ENCODE measurements around the gene CTNNA2. TPM values are rescaled to one million over a fixed set of nuclear protein-coding genes. Genes with fewer than 3 reads are reported as not detected.

CTNNA2 gene
- total RNA-seq, 2 donors from 2014 or later: 0.17 to 0.88 TPM

- Histone ChIP-seq H3K36me3 (no peaks in the 10 kb centered on the region), H3K9me3 (no peaks in the 10 kb centered on the region), H3K4me1 (no peaks in the 10 kb centered on the region), H3K9ac (ENCODE audit: low read depth in 2 of 2, low read length in 2 of 2) (no peak overlapping the region), H3K27ac (no peak overlapping the region), H3K27me3 (peaks cover 33% of the 10 kb centered on the region), H3K4me3 (no peak overlapping the region)
- DNase-seq: no peak
- no peak for TF ChIP-seq CTCF (IDR thresholded peaks at IDR 0.05)
- intact Hi-C loops (cut with DNase I): no loop called here
These were observed 786.8 kb downstream of the CTNNA2 start for GRCh38 chr2:80299661-80300060.

GRCh38 chr2:80300346-80300745 is 787.5 kb downstream of the CTNNA2 start:
- intact Hi-C loops (cut with DNase I): no loop called here
- H3K27me3 ChIP-seq: peaks cover 33% of the 10 kb centered on the region

GRCh38 chr2:80300954-80301353 is 788.1 kb downstream of the CTNNA2 start:
- TF ChIP-seq CTCF (IDR thresholded peaks at IDR 0.05): no peak
- peaks cover 33% of the 10 kb centered on the region for H3K27me3 ChIP-seq
- intact Hi-C loops (cut with DNase I): no loop called here

More at GRCh38 chr2:80300346-80300745, 787.5 kb downstream of the CTNNA2 start:
- no peak overlapping the region for H3K4me3 ChIP-seq
- no peaks in the 10 kb centered on the region for H3K4me1 ChIP-seq
- H3K27ac ChIP-seq: no peak overlapping the region
- DNase-seq: no peak
- TF ChIP-seq CTCF (IDR thresholded peaks at IDR 0.05): no peak
- no peaks in the 10 kb centered on the region for H3K36me3 ChIP-seq
- H3K9me3 ChIP-seq: no peaks in the 10 kb centered on the region
- H3K9ac ChIP-seq (ENCODE audit: low read depth in 2 of 2, low read length in 2 of 2): no peak overlapping the region

GRCh38 chr2:80302001-80302313 is 789.1 kb downstream of the CTNNA2 start:
- Histone ChIP-seq H3K9ac (ENCODE audit: low read depth in 2 of 2, low read length in 2 of 2) (no peak overlapping the region), H3K27me3 (peaks cover 33% of the 10 kb centered on the region), H3K9me3 (no peaks in the 10 kb centered on the region), H3K4me3 (no peak overlapping the region), H3K4me1 (no peaks in the 10 kb centered on the region), H3K27ac (no peak overlapping the region), H3K36me3 (no peaks in the 10 kb centered on the region)
- TF ChIP-seq CTCF (IDR thresholded peaks at IDR 0.05): no peak
- DNase-seq: no peak
- intact Hi-C loops (cut with DNase I): no loop called here

More at GRCh38 chr2:80300954-80301353, 788.1 kb downstream of the CTNNA2 start:
- Histone ChIP-seq H3K4me3 (no peak overlapping the region), H3K9me3 (no peaks in the 10 kb centered on the region), H3K4me1 (no peaks in the 10 kb centered on the region), H3K36me3 (no peaks in the 10 kb centered on the region), H3K27ac (no peak overlapping the region), H3K9ac (ENCODE audit: low read depth in 2 of 2, low read length in 2 of 2) (no peak overlapping the region)
- no peak for DNase-seq

GRCh38 chr2:80302314-80303005 is 789.6 kb downstream of the CTNNA2 start:
- intact Hi-C loops (cut with DNase I): no loop called here
- H3K27ac ChIP-seq: no peak overlapping the region
- H3K4me1 ChIP-seq: no peaks in the 10 kb centered on the region
- no peaks in the 10 kb centered on the region for H3K9me3 ChIP-seq
- H3K9ac ChIP-seq (ENCODE audit: low read depth in 2 of 2, low read length in 2 of 2): no peak overlapping the region
- no peak for DNase-seq
- no peak for TF ChIP-seq CTCF (IDR thresholded peaks at IDR 0.05)
- peaks cover 33% of the 10 kb centered on the region for H3K27me3 ChIP-seq
- H3K4me3 ChIP-seq: no peak overlapping the region
- no peaks in the 10 kb centered on the region for H3K36me3 ChIP-seq

Data from colonic mucosa (tissue), 4 donors.